Measurements from ENCODE around the gene SLC6A19.

Gene SLC6A19

GRCh38 chr5:1257363-1257762 is 56.0 kb downstream of the SLC6A19 start:
- DNase-seq (ENCODE audit: low spot score), result no peak
- in situ Hi-C loops (cut with MboI; ENCODE audit: low pct_unique_long_range_greater_than_20kb, low sequenced_read_pairs, unreplicated experiment), result no loop called here
- no peak for TF ChIP-seq CTCF (IDR thresholded peaks at IDR 0.05; ENCODE audit: extremely low read depth, insufficient read depth, missing control alignments)

GRCh38 chr5:1257841-1258240 is 56.4 kb downstream of the SLC6A19 start:
- no peak for TF ChIP-seq CTCF (IDR thresholded peaks at IDR 0.05; ENCODE audit: extremely low read depth, insufficient read depth, missing control alignments)
- in situ Hi-C loops (cut with MboI; ENCODE audit: low pct_unique_long_range_greater_than_20kb, low sequenced_read_pairs, unreplicated experiment), result no loop called here
- DNase-seq (ENCODE audit: low spot score), result no peak

GRCh38 chr5:1259806-1260480 is 58.5 kb downstream of the SLC6A19 start:
- DNase-seq (ENCODE audit: low spot score), result no peak
- TF ChIP-seq CTCF (IDR thresholded peaks at IDR 0.05; ENCODE audit: extremely low read depth, insufficient read depth, missing control alignments), result no peak
- in situ Hi-C loops (cut with MboI; ENCODE audit: low pct_unique_long_range_greater_than_20kb, low sequenced_read_pairs, unreplicated experiment), result no loop called here

GRCh38 chr5:1261643-1262042 is 60.2 kb downstream of the SLC6A19 start:
- in situ Hi-C loops (cut with MboI; ENCODE audit: low pct_unique_long_range_greater_than_20kb, low sequenced_read_pairs, unreplicated experiment), result no loop called here
- TF ChIP-seq CTCF (IDR thresholded peaks at IDR 0.05; ENCODE audit: extremely low read depth, insufficient read depth, missing control alignments), result no peak
- no peak for DNase-seq (ENCODE audit: low spot score)

- no peak for TF ChIP-seq CTCF (IDR thresholded peaks at IDR 0.05; ENCODE audit: extremely low read depth, insufficient read depth, missing control alignments)
- in situ Hi-C loops (cut with MboI; ENCODE audit: low pct_unique_long_range_greater_than_20kb, low sequenced_read_pairs, unreplicated experiment), result no loop called here
- no peak for DNase-seq (ENCODE audit: low spot score)
Observed at GRCh38 chr5:1262381-1262780, 61.0 kb downstream of the SLC6A19 start.

GRCh38 chr5:1264211-1264610 is 62.8 kb downstream of the SLC6A19 start:
- DNase-seq (ENCODE audit: low spot score), result no peak
- in situ Hi-C loops (cut with MboI; ENCODE audit: low pct_unique_long_range_greater_than_20kb, low sequenced_read_pairs, unreplicated experiment), result no loop called here
- TF ChIP-seq CTCF (IDR thresholded peaks at IDR 0.05; ENCODE audit: extremely low read depth, insufficient read depth, missing control alignments), result no peak

Measured in GM13977 (cell line).